Thymus (tissue), 11 donors: ENCODE data around the gene DDX1. TPM values are rescaled to one million over a fixed set of nuclear protein-coding genes. Genes with fewer than 3 reads are reported as not detected.

ENCODE experiments used
- DNase-seq, 9 donors: peaks; one replicate each; pipeline ENCODE4 v3.0.0-alpha.2; 2013; ENCODE audit warnings: low spot score in 9 of 9, low read depth in 6 of 9, missing footprints in 1 of 9
- H3K27ac ChIP-seq, 2 donors: one replicate each; pipeline ENCODE4 v1.5.1; 2013; ENCODE audit warnings: control low read depth in 1 of 2, low read depth in 1 of 2, low read length in 1 of 2, mild to moderate bottlenecking in 1 of 2, moderate library complexity in 1 of 2
- H3K27me3 ChIP-seq, 2 donors: one replicate each; pipeline ENCODE4 v1.5.1; 2013; ENCODE audit warnings: low read length in 1 of 2; ENCODE audit not compliant: control insufficient read depth in 2 of 2, insufficient read depth in 1 of 2
- H3K36me3 ChIP-seq, 2 donors: one replicate each; pipeline ENCODE4 v1.5.1; 2013; ENCODE audit warnings: low read length in 1 of 2, mild to moderate bottlenecking in 1 of 2, moderate library complexity in 1 of 2; ENCODE audit not compliant: control insufficient read depth in 2 of 2, insufficient read depth in 2 of 2
- H3K4me1 ChIP-seq, 2 donors: one replicate each; pipeline ENCODE4 v1.5.1; 2013; ENCODE audit warnings: low read length in 2 of 2; ENCODE audit not compliant: control insufficient read depth in 2 of 2, insufficient read depth in 2 of 2
- H3K4me3 ChIP-seq, 2 donors: one replicate each; pipeline ENCODE4 v1.5.1; 2013; ENCODE audit warnings: low read length in 2 of 2, control low read depth in 1 of 2, mild to moderate bottlenecking in 1 of 2
- H3K9me3 ChIP-seq, 2 donors: one replicate each; pipeline ENCODE4 v1.5.1; 2013; ENCODE audit warnings: low read length in 1 of 2, mild to moderate bottlenecking in 1 of 2; ENCODE audit not compliant: control insufficient read depth in 2 of 2, insufficient read depth in 1 of 2
- WGBS: extraction: QIAGEN DNeasy Blood & Tissue Kit; methylation state at CpG from one replicate; pipeline ENCODE4 v1.1.7; 2013; 5-methylcytosine and 5-hydroxymethylcytosine counted together
- polyA plus RNA-seq: library from polyadenylated mRNA; stranded (reverse); fragments of 200-250 nt; gene quantifications from one replicate; pipeline ENCODE4 v1.2.3, GENCODE V29; 2013
- total RNA-seq: library from RNA; stranded (reverse); fragments of 120-200 nt; gene quantifications from one replicate; pipeline ENCODE4 v1.2.4, GENCODE V29; 2013
- donor health status: healthy.

The DDX1 gene
- total and polyA plus RNA-seq, 2 donors = 57.7 to 64.2 TPM

GRCh38 chr2:15634846-15635490 is 43.3 kb downstream of the DDX1 start:
- WGBS = 96% methylated on average over 1 of the region's 1 CpG
- Histone ChIP-seq H3K27ac (no peak overlapping the region), H3K4me3 (no peak overlapping the region), H3K9me3 (no peaks in the 10 kb centered on the region), H3K36me3 (peaks cover 34 to 54% of the 10 kb centered on the region in 2 donors), H3K4me1 (no peaks in the 10 kb centered on the region), H3K27me3 (no peaks in the 10 kb centered on the region)
- no peak for DNase-seq

GRCh38 chr2:15636972-15637785 is 45.5 kb downstream of the DDX1 start:
- peak; percentile 27 to 73 (median 37) for DNase-seq
- 20% methylated on average over 6 of the region's 6 CpGs for WGBS
- no peaks in the 10 kb centered on the region for H3K27me3 ChIP-seq

GRCh38 chr2:15638720-15639119 is 47.1 kb downstream of the DDX1 start:
- H3K9me3 ChIP-seq = no peaks in the 10 kb centered on the region
- DNase-seq = no peak
- no peak overlapping the region for H3K4me3 ChIP-seq
- peaks cover 16 to 20% of the 10 kb centered on the region in 2 donors for H3K36me3 ChIP-seq
- H3K27me3 ChIP-seq = no peaks in the 10 kb centered on the region
- peaks cover 0 to 5% of the 10 kb centered on the region in 2 donors for H3K4me1 ChIP-seq
- no peak overlapping the region for H3K27ac ChIP-seq

More at GRCh38 chr2:15636972-15637785, 45.5 kb downstream of the DDX1 start:
- no peaks in the 10 kb centered on the region for H3K4me1 ChIP-seq
- H3K4me3 ChIP-seq = no peak overlapping the region
- H3K9me3 ChIP-seq = no peaks in the 10 kb centered on the region
- H3K36me3 ChIP-seq = peaks cover 24 to 34% of the 10 kb centered on the region in 2 donors
- no peak overlapping the region for H3K27ac ChIP-seq

GRCh38 chr2:15639323-15640251 is 47.9 kb downstream of the DDX1 start:
- Histone ChIP-seq H3K36me3 (peaks cover 16 to 18% of the 10 kb centered on the region in 2 donors), H3K27me3 (no peaks in the 10 kb centered on the region), H3K4me3 (no peak overlapping the region), H3K27ac (no peak overlapping the region), H3K9me3 (no peaks in the 10 kb centered on the region), H3K4me1 (peaks cover 0 to 5% of the 10 kb centered on the region in 2 donors)
- DNase-seq = no peak
- 85% methylated on average over 12 of the region's 12 CpGs for WGBS

GRCh38 chr2:15640261-15640711 is 48.6 kb downstream of the DDX1 start:
- no peaks in the 10 kb centered on the region for H3K27me3 ChIP-seq
- H3K9me3 ChIP-seq = no peaks in the 10 kb centered on the region
- H3K27ac ChIP-seq = no peak overlapping the region
- peak in 1 of 9 donors; percentile 9 for DNase-seq
- H3K4me3 ChIP-seq = no peak overlapping the region
- peaks cover 0 to 5% of the 10 kb centered on the region in 2 donors for H3K4me1 ChIP-seq
- peaks cover 12 to 16% of the 10 kb centered on the region in 2 donors for H3K36me3 ChIP-seq
- WGBS = 40% methylated on average over 6 of the region's 6 CpGs

- Histone ChIP-seq H3K36me3 (peaks cover 7 to 12% of the 10 kb centered on the region in 2 donors), H3K9me3 (no peaks in the 10 kb centered on the region), H3K4me3 (no peak overlapping the region), H3K27me3 (no peaks in the 10 kb centered on the region), H3K27ac (no peak overlapping the region), H3K4me1 (peaks cover 0 to 5% of the 10 kb centered on the region in 2 donors)
- no peak for DNase-seq
- WGBS = 94% methylated on average over 2 of the region's 2 CpGs
These were observed 49.1 kb downstream of the DDX1 start for GRCh38 chr2:15640784-15641183.

- peaks cover 2 to 7% of the 10 kb centered on the region in 2 donors for H3K36me3 ChIP-seq
- H3K27ac ChIP-seq = no peak overlapping the region
- H3K27me3 ChIP-seq = no peaks in the 10 kb centered on the region
- no peak for DNase-seq
- peaks cover 0 to 5% of the 10 kb centered on the region in 2 donors for H3K4me1 ChIP-seq
- no peak overlapping the region for H3K4me3 ChIP-seq
- H3K9me3 ChIP-seq = no peaks in the 10 kb centered on the region
- 92% methylated on average over 1 of the region's 1 CpG for WGBS
These were observed 49.9 kb downstream of the DDX1 start for GRCh38 chr2:15641530-15641982.

GRCh38 chr2:15642011-15642814 is 50.5 kb downstream of the DDX1 start:
- no peak overlapping the region for H3K4me3 ChIP-seq
- WGBS = 94% methylated on average over 12 of the region's 12 CpGs
- H3K27ac ChIP-seq = peak overlapping the region; percentile 40 to 46
- no peaks in the 10 kb centered on the region for H3K9me3 ChIP-seq
- peaks cover 0 to 7% of the 10 kb centered on the region in 2 donors for H3K36me3 ChIP-seq
- H3K27me3 ChIP-seq = no peaks in the 10 kb centered on the region
- peaks cover 0 to 5% of the 10 kb centered on the region in 2 donors for H3K4me1 ChIP-seq
- DNase-seq = no peak
